Esophagus squamous epithelium (tissue), 4 donors: ENCODE data around the gene FRMD3.

Source experiments
- POLR2A ChIP-seq, 4 donors: fragments of 450-650 bp; IDR thresholded peaks; one replicate each; pipeline ENCODE4 v1.6.1; 2017; ENCODE audit warnings: antibody characterized with exemption in 4 of 4, mild to moderate bottlenecking in 4 of 4, moderate library complexity in 3 of 4
- TF ChIP-seq, protein P1 (sequence below), 6 experiments: fragments of 450-650 bp in 4 of 6; fragments of 200-600 bp in 2 of 6; sonication (generic) in 2 of 6; IDR thresholded peaks; one replicate each; pipeline ENCODE4 v1.5.1; 2016 to 2019; ENCODE audit warnings: antibody characterized with exemption in 6 of 6, mild to moderate bottlenecking in 4 of 6, moderate library complexity in 4 of 6

DNA sequence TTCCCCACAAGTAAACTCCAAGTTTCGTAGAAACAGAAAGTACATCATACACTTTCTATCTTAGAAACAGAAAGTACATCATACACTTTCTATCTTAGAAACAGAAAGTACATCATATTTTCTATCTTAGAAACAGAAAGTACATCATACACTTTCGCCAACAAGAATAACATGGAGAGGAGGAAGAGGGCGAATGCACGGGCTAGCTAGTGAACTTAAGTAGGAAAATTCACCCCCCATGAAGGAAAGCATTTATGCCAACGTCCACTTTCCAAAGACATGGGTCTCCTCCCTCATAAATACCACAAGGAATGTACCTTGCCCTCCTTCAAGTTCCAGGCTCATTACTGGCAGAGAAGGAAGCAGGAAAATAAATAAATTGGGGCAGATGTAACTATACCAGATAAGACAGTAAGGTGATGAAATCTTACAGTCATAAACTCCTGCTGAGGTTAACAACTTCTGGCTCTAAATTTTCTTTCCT lies 64.7 kb downstream of the FRMD3 start:
- TF ChIP-seq, protein P1, sequence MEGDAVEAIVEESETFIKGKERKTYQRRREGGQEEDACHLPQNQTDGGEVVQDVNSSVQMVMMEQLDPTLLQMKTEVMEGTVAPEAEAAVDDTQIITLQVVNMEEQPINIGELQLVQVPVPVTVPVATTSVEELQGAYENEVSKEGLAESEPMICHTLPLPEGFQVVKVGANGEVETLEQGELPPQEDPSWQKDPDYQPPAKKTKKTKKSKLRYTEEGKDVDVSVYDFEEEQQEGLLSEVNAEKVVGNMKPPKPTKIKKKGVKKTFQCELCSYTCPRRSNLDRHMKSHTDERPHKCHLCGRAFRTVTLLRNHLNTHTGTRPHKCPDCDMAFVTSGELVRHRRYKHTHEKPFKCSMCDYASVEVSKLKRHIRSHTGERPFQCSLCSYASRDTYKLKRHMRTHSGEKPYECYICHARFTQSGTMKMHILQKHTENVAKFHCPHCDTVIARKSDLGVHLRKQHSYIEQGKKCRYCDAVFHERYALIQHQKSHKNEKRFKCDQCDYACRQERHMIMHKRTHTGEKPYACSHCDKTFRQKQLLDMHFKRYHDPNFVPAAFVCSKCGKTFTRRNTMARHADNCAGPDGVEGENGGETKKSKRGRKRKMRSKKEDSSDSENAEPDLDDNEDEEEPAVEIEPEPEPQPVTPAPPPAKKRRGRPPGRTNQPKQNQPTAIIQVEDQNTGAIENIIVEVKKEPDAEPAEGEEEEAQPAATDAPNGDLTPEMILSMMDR (IDR thresholded peaks at IDR 0.05), result no peak
- TF ChIP-seq POLR2A (IDR thresholded peaks at IDR 0.05), result no peak
